ENCODE data around the gene PRR20G. TPM values are rescaled to one million over a fixed set of nuclear protein-coding genes. Genes with fewer than 3 reads are reported as not detected.

Gene PRR20G
- total RNA-seq, 1 donor from 2014 or later = not detected

Other genes starting within 250 kb of the PRR20G start
- gene PRR23E, start 94.9 kb downstream of the PRR20G start, total RNA-seq = not detected in 2 replicates